HG03575 (cell line): Measurements from ENCODE around the gene NEFH.
"Not testable (repeated sequence)": the region's sequence is repeated elsewhere in the genome, so short reads cannot be mapped to it uniquely, and the experiment has no call there.

Experiments
- ATAC-seq: cut with Tn5 transposase; IDR thresholded peaks from one replicate; pipeline ENCODE4 v1.9.1; 2021; ENCODE audit not compliant: unreplicated experiment, insufficient number of reproducible peaks, low FRiP score; ENCODE audit errors: extremely low read depth

Gene NEFH, protein sequence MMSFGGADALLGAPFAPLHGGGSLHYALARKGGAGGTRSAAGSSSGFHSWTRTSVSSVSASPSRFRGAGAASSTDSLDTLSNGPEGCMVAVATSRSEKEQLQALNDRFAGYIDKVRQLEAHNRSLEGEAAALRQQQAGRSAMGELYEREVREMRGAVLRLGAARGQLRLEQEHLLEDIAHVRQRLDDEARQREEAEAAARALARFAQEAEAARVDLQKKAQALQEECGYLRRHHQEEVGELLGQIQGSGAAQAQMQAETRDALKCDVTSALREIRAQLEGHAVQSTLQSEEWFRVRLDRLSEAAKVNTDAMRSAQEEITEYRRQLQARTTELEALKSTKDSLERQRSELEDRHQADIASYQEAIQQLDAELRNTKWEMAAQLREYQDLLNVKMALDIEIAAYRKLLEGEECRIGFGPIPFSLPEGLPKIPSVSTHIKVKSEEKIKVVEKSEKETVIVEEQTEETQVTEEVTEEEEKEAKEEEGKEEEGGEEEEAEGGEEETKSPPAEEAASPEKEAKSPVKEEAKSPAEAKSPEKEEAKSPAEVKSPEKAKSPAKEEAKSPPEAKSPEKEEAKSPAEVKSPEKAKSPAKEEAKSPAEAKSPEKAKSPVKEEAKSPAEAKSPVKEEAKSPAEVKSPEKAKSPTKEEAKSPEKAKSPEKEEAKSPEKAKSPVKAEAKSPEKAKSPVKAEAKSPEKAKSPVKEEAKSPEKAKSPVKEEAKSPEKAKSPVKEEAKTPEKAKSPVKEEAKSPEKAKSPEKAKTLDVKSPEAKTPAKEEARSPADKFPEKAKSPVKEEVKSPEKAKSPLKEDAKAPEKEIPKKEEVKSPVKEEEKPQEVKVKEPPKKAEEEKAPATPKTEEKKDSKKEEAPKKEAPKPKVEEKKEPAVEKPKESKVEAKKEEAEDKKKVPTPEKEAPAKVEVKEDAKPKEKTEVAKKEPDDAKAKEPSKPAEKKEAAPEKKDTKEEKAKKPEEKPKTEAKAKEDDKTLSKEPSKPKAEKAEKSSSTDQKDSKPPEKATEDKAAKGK

DNA sequence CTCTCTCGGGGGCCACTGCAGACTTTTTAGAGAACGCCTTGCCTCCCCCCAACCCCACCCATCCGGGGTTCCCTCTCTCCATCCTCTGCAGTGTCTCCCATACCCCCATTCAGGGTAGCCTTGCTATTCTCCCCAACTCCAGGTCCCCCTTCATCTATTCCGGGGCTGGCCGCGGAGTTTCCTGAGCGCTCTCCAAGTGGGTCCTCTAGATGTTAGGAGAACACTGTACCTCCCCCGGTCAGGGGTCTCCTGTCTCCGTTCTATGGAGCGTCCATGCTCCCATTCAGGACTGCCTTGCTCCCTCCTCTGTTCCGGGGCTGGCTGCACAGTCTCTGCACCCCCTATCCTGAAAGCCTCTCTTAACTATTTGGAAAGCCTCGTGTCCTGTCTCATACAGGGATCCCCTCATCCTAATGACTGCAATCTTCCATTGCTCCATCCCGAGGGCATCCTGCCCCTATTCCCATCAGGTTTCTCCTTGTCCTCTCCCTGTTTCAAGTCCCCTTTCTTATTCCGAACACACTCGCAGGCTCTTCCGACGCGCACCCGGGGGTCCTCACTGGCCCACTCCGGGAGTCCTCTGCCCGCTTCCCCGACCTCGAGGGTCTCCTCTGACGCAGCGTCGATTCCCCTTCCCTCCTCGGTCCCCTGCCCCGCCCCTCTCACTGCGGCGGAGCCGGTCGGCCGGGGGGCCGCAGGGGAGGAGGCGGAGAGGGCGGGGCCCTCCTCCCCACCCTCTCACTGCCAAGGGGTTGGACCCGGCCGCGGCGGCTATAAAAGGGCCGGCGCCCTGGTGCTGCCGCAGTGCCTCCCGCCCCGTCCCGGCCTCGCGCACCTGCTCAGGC, at the start of gene NEFH:
TSS of gene NEFH (plus strand) at position 802 of the 845 bp plus-strand sequence. CDS start 45 bp downstream, outside the sequence.
- no peak for ATAC-seq

DNA sequence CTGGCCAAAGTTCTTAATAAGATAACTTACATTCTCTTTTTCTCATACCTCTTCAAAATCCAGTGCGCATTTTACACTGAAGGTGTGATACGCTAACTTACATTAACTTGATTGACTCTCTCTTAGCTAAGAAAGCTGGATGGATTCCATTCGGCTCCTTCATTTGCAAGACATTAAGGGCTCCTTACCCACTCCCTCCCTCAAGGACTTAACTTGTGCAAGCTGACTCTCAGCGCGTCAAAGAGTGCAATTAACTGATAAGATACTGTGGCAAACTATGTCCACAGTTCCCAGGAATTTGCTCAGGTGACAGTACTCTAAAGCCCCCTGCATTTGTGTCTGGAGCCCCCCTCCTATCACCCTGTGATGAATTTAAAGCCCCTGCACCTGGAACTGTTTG, 48.0 kb upstream of the NEFH start:
- ATAC-seq = no peak

GRCh38 chr22:29433856-29434255, 46.2 kb upstream of the NEFH start:
- ATAC-seq = no peak

- ATAC-seq = no peak
Observed at GRCh38 chr22:29434288-29434687, 45.7 kb upstream of the NEFH start.

DNA sequence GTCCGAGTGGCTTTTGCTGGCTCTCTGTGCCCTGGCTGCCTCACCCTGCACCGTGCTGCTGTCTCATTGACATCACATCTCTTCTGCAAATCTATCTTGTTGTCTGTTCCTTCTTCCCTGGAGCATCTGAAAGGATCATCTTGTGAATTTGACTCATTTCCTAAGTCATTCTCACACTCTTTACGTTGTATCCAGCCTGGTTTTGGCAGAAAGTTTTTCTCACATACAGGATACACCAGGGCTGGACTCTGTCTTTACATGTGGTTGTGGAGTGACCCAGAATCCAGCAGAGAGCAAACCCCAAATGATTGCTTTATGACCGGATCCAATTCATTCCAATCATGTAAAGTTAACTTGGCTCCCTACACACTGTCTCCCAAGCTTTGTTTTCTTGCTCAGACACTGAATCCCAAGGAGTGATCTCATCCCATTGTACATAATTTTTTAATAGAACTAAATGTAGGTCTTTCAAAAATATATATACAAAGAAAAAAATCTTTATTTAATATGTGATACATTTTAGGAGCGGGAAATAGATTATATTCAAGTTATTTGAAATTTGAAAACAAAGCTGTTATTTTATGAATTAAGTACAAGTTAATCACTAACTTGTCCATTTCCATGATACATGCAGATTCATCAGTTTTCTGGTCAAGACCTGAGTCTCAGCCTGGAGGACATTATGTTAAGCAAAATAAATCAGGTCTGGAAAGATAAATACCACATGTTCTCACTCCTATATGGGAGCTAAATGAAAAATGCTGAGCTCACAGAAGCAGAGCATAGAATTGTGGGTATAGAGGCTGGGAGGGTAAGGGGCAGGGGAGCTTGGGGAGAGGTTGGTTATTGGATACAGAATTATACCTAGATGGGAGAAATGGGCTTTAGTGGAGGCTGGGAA, 44.5 kb upstream of the NEFH start:
- no peak for ATAC-seq

- ATAC-seq = not testable (repeated sequence)
Observed at GRCh38 chr22:29438283-29438682, 41.7 kb upstream of the NEFH start, which contains the start of gene RFPL1. Gene RFPL1 (plus strand): TSS chr22:29438583.

GRCh38 chr22:29442976-29443375, 37.0 kb upstream of the NEFH start:
- ATAC-seq = no peak

DNA sequence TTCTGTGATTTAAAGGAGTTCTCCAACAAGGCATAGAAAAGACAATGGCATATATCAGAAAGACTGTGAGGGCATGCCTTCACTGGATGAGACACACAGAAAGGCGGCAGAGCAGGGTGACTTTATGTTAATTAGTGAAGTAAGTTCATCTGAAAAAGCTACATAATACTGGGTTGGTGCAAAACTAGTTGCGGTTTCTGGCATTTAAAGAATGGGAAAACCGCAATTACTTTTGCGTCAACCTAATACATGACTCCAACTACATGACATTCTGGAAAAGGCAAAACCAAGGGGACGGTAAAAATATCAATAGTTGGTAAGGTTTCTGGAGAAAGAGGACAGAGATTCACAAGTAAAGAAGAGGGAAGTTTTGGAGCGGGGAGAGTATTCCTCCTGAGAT, 36.6 kb upstream of the NEFH start:
- no peak for ATAC-seq

DNA sequence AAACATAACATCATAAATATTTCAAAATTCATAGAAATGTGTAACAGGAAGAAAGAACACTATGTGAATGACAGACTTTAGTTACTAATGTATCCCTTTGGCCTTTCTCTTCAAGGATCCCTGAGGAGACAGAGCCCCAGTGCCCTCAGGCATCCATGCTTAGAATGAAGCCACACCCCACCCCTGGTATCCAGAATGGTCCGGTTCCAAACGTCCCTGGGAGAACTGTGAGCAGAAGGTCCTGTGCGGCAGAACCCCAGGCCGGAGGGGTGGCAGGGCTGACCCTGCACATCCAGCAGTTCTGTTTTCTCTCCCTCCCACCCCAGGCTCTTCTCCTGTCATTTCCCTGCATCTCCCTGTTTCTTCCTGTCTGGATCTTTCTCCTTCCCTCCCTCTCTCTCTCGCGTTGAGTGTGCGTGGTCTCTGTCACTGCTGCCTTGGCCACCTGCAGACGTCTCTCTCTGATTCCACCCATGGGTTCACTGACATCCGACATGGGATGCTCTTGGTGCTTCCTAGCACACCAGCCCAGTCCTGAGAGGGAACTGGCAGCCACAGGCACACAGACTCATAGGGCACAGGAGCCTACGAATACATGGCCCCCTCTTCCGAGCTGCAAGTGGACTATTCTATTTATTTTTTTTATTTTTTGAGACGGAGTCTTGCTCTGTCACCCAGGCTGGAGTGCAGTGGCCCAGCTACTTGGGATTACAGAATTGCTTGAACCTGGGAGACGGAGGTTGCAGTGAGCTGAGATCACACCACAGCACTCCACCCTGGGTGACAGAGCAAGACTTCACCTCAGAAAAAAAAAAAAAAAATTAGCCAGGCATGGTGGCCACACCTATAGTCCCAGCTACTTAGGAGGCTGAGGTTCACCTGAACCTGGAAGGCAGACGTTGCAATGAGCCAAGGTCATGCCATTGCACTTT, 35.9 kb upstream of the NEFH start:
- ATAC-seq = no peak

GRCh38 chr22:29445508-29445907, 34.5 kb upstream of the NEFH start:
- no peak for ATAC-seq

GRCh38 chr22:29447906-29448305, 32.1 kb upstream of the NEFH start:
- no peak for ATAC-seq

- no peak for ATAC-seq
Observed at GRCh38 chr22:29449296-29449875, 30.6 kb upstream of the NEFH start.

GRCh38 chr22:29450222-29450621, 29.8 kb upstream of the NEFH start:
- ATAC-seq = no peak

- ATAC-seq = no peak
Observed at GRCh38 chr22:29451863-29452262, 28.2 kb upstream of the NEFH start.

DNA sequence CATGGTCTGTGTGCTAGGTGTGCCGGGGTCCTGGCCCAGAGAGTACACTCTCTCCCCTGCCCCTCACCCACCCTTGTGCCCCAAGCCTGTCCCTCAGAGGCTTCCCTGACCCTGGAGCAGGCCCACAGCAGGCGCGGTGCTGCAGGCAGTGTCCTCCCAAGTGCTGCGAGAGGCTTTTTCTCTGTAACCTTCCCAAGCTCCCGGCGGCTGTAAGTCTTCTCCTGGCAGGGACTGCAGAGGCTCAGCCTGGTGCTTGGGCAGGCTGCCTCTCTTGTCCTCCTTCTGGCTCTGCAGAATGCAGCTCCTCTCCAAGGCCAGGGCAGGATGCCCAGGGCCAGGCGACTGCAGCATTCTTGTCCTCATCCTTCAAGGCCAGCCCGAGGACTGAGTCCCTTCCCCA, 25.7 kb upstream of the NEFH start:
- no peak for ATAC-seq

GRCh38 chr22:29456211-29456671, 23.8 kb upstream of the NEFH start:
- ATAC-seq = no peak

- ATAC-seq = no peak
Observed at GRCh38 chr22:29457730-29458129, 22.3 kb upstream of the NEFH start.
